Esophagus muscularis mucosa (tissue), 4 donors: Measurements from ENCODE around the gene IFT122. TPM values are rescaled to one million over a fixed set of nuclear protein-coding genes. Genes with fewer than 3 reads are reported as not detected.
A peak's percentile ranks its signal among the peaks of the same experiment; 100 is the strongest.

Experiments used
- DNase-seq: peaks from one replicate; pipeline ENCODE4 v3.0.0-alpha.2; 2017; ENCODE audit errors: extremely low spot score
- H3K27ac ChIP-seq, 4 donors: fragments of 200-600 bp; sonication (generic); replicated peaks in 1 of 4; 1 replicate in 3 of 4; 2 replicates in 1 of 4; pipeline ENCODE4 v1.5.1; 2016 to 2019; ENCODE audit warnings: mild to moderate bottlenecking in 1 of 4
- H3K27me3 ChIP-seq, 4 donors: fragments of 200-600 bp; sonication (generic); one replicate each; pipeline versions ENCODE4 v1.5.1 to v1.6.0; 2016 to 2019
- H3K36me3 ChIP-seq, 4 donors: fragments of 200-600 bp; sonication (generic); one replicate each; pipeline ENCODE4 v1.5.1; 2016 to 2019
- H3K4me1 ChIP-seq, 4 donors: fragments of 200-600 bp; sonication (generic); one replicate each; pipeline ENCODE4 v1.5.1; 2016 to 2019
- H3K4me3 ChIP-seq, 4 donors: fragments of 200-600 bp; sonication (generic); 1 replicate in 2 of 4; 2 replicates in 2 of 4; pipeline ENCODE4 v1.5.1; 2016 to 2019; ENCODE audit warnings: mild to moderate bottlenecking in 4 of 4, moderate library complexity in 1 of 4
- H3K9me3 ChIP-seq, 4 donors: fragments of 200-600 bp; sonication (generic); 1 replicate in 3 of 4; 2 replicates in 1 of 4; pipeline ENCODE4 v1.5.1; 2016 to 2019
- CTCF ChIP-seq, 3 experiments: fragments of 200-600 bp in 2 of 3; fragments of 450-650 bp in 1 of 3; sonication (generic) in 2 of 3; IDR thresholded peaks; one replicate each; pipeline ENCODE4 v1.5.1; 2017 to 2019; ENCODE audit warnings: antibody characterized with exemption in 3 of 3, mild to moderate bottlenecking in 2 of 3, moderate library complexity in 1 of 3
- EP300 ChIP-seq: sonication (generic); formaldehyde crosslinking; IDR thresholded peaks from one replicate; pipeline ENCODE4 v1.6.1; 2017; ENCODE audit warnings: antibody characterized with exemption
- POLR2A ChIP-seq: fragments of 450-650 bp; IDR thresholded peaks from one replicate; pipeline ENCODE4 v1.6.1; 2017; ENCODE audit warnings: antibody characterized with exemption, moderate library complexity, mild to moderate bottlenecking, low read depth
- POLR2AphosphoS5 ChIP-seq, 2 donors: sonication (generic); formaldehyde crosslinking; IDR thresholded peaks; one replicate each; pipeline ENCODE4 v1.6.1; 2017; ENCODE audit warnings: antibody characterized with exemption in 2 of 2
- WGBS: methylation state at CpG from one replicate; pipeline ENCODE4 v1.1.5; 2018; 5-methylcytosine and 5-hydroxymethylcytosine counted together
- intact Hi-C: fragments of 100-400 bp; cut with DNase I; formaldehyde crosslinking; loops from one replicate; pipeline ENCODE4 v1.15.1; 2023
- total RNA-seq, 4 donors: library from RNA; depleted of rRNA; stranded (reverse); fragments of >200 nt; gene quantifications; one replicate each; pipeline versions ENCODE4 v1.1.0 to v1.2.1, GENCODE V29; 2016

IFT122 gene
- total RNA-seq, 4 donors from 2014 or later, result 19.5 to 32.8 (median 21.9) TPM

DNA sequence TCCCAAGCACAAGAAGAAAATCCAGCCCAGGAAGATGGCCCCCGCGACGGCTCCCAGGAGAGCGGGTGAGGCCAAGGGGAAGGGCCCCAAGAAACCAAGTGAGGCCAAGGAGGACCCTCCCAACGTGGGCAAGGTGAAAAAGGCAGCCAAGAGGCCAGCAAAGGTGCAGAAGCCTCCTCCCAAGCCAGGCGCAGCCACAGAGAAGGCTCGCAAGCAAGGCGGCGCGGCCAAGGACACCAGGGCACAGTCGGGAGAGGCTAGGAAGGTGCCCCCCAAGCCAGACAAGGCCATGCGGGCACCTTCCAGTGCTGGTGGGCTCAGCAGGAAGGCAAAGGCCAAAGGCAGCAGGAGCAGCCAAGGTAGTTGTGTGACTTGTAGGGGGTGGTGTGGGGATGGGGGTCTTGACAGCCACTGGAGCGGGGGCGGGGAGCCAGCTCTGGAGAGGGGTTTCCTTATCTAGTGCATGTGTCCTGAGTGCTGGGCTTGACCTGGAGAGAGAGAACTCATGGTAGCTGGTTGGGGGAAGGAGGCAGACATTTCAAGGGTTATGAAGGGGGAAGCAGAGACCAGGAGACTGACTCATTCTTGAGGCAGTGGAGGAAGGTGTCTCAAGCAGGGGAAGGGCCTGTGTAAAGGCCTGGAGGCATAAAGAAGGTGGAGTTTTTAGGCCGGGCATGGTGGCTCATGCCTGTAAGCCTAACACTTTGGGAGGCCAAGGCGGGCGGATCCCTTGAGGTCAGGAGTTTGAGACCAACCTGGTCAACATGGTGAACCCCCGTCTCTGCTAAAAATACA is 109.2 kb downstream of the IFT122 start:
- Histone ChIP-seq H3K4me1 (peaks cover 10 to 16% (median 14%) of the 10 kb centered on the region in 4 donors), H3K27ac (no peak overlapping the region), H3K4me3 (no peak overlapping the region), H3K36me3 (no peaks in the 10 kb centered on the region), H3K9me3 (no peaks in the 10 kb centered on the region), H3K27me3 (no peaks in the 10 kb centered on the region)
- TF ChIP-seq CTCF (IDR thresholded peaks at IDR 0.05) (no peak), POLR2AphosphoS5 (IDR thresholded peaks at IDR 0.05) (no peak), POLR2A (no peak), EP300 (no peak)
- intact Hi-C loops, result no loop called here
- WGBS, result 89% methylated on average over 18 of the region's 18 CpGs
- DNase-seq, result no peak

GRCh38 chr3:129549805-129550204 is 109.8 kb downstream of the IFT122 start:
- Histone ChIP-seq H3K27ac (no peak overlapping the region), H3K4me1 (peaks cover 16 to 22% (median 20%) of the 10 kb centered on the region in 4 donors), H3K4me3 (no peak overlapping the region), H3K27me3 (no peaks in the 10 kb centered on the region), H3K9me3 (no peaks in the 10 kb centered on the region), H3K36me3 (no peaks in the 10 kb centered on the region)
- no peak for DNase-seq
- intact Hi-C loops, result no loop called here
- TF ChIP-seq CTCF (IDR thresholded peaks at IDR 0.05) (no peak), POLR2A (no peak), POLR2AphosphoS5 (IDR thresholded peaks at IDR 0.05) (no peak), EP300 (no peak)
- WGBS, result 86% methylated on average over 3 of the region's 3 CpGs

- Histone ChIP-seq H3K4me3 (no peak overlapping the region), H3K27me3 (no peaks in the 10 kb centered on the region), H3K36me3 (peaks cover 5 to 24% (median 18%) of the 10 kb centered on the region in 4 donors), H3K27ac (no peak overlapping the region), H3K4me1 (peaks cover 30 to 45% (median 39%) of the 10 kb centered on the region in 4 donors), H3K9me3 (no peaks in the 10 kb centered on the region)
- 79% methylated on average over 10 of the region's 10 CpGs for WGBS
- TF ChIP-seq POLR2AphosphoS5 (IDR thresholded peaks at IDR 0.05) (no peak), POLR2A (no peak), CTCF (IDR thresholded peaks at IDR 0.05) (no peak), EP300 (no peak)
- intact Hi-C loops, result no loop called here
- DNase-seq, result no peak
Measured at GRCh38 chr3:129552287-129553050, 112.4 kb downstream of the IFT122 start.

DNA sequence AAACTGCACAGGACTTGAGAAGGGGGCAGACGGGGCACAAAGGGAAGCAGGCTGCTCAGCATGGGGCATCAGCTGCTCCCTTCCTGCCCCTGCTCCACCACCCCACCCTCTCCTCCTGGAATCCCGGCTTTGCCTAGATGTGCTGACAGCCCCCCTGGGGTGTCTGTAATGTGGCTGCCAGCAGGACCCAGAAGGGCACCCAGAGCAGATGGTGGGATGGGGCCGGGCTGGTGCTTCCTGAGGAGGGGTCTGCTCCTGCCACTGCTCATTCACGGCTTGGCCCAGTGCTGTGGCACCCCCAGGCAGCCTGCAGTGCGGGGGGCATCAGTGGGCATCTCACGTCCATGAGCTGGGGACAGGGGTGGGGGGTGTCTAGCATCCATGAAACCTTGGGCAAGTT is 113.1 kb downstream of the IFT122 start:
- intact Hi-C loops, result no loop called here
- Histone ChIP-seq H3K27me3 (no peaks in the 10 kb centered on the region), H3K4me1 (peaks cover 37 to 52% (median 46%) of the 10 kb centered on the region in 4 donors)

More for the DNA sequence above, 113.1 kb downstream of the IFT122 start:
- 71% methylated on average over 6 of the region's 6 CpGs for WGBS
- peaks cover 5 to 31% (median 25%) of the 10 kb centered on the region in 4 donors for H3K36me3 ChIP-seq
- TF ChIP-seq POLR2A, result no peak
- no peak for TF ChIP-seq EP300
- no peak for TF ChIP-seq CTCF (IDR thresholded peaks at IDR 0.05)
- no peak for TF ChIP-seq POLR2AphosphoS5 (IDR thresholded peaks at IDR 0.05)
- H3K4me3 ChIP-seq, result no peak overlapping the region
- H3K9me3 ChIP-seq, result no peaks in the 10 kb centered on the region
- no peak for DNase-seq
- H3K27ac ChIP-seq, result peak overlapping the region in 1 of 4 donors; percentile 22
